HG03432 (cell line): ENCODE measurements around the gene RGS3.
"Not testable (repeated sequence)": the region's sequence is repeated elsewhere in the genome, so short reads cannot be mapped to it uniquely, and the experiment has no call there.

Experiments used
- ATAC-seq: cut with Tn5 transposase; IDR thresholded peaks from one replicate; pipeline ENCODE4 v1.9.1; 2021; ENCODE audit warnings: mild to moderate bottlenecking, moderate library complexity; ENCODE audit not compliant: unreplicated experiment

The RGS3 gene

GRCh38 chr9:113631137-113631765, 167.7 kb downstream of the RGS3 start:
- no peak for ATAC-seq

GRCh38 chr9:113631871-113632665, 168.5 kb downstream of the RGS3 start:
- no peak for ATAC-seq

GRCh38 chr9:113632776-113633590, 169.5 kb downstream of the RGS3 start:
- ATAC-seq: no peak

GRCh38 chr9:113633782-113634595, 170.5 kb downstream of the RGS3 start:
- no peak for ATAC-seq

- no peak for ATAC-seq
Observed at GRCh38 chr9:113634596-113635515, 171.3 kb downstream of the RGS3 start.

- no peak for ATAC-seq
Observed at GRCh38 chr9:113635586-113635985, 172.1 kb downstream of the RGS3 start.

- ATAC-seq: no peak
Observed at GRCh38 chr9:113636165-113636564, 172.6 kb downstream of the RGS3 start.

- no peak for ATAC-seq
Observed at GRCh38 chr9:113636693-113637092, 173.2 kb downstream of the RGS3 start.

GRCh38 chr9:113638490-113638889, 175.0 kb downstream of the RGS3 start:
- no peak for ATAC-seq

- no peak for ATAC-seq
Observed at GRCh38 chr9:113638897-113639296, 175.4 kb downstream of the RGS3 start.

- not testable (repeated sequence) for ATAC-seq
Observed at GRCh38 chr9:113639411-113639970, 176.0 kb downstream of the RGS3 start.

GRCh38 chr9:113640418-113640817, 176.9 kb downstream of the RGS3 start:
- ATAC-seq: no peak

- ATAC-seq: no peak
Observed at GRCh38 chr9:113641100-113641885, 177.8 kb downstream of the RGS3 start.

GRCh38 chr9:113644321-113644720, 180.8 kb downstream of the RGS3 start:
- ATAC-seq: no peak

GRCh38 chr9:113645227-113645977, 181.9 kb downstream of the RGS3 start:
- ATAC-seq: no peak

- no peak for ATAC-seq
Observed at GRCh38 chr9:113645978-113646253, 182.4 kb downstream of the RGS3 start.

GRCh38 chr9:113646491-113646890, 183.0 kb downstream of the RGS3 start:
- ATAC-seq: no peak
